Loucy (cell line): Measurements from ENCODE around the gene CTSH.

ENCODE experiments used
- H2AFZ ChIP-seq: fragments of 200-600 bp; sonication (generic); 2 replicates; pipeline ENCODE4 v1.6.0; 2016; ENCODE audit warnings: antibody characterized with exemption, mild to moderate bottlenecking, low read length, moderate library complexity
- H3F3A ChIP-seq: fragments of 200-600 bp; 2 replicates; pipeline ENCODE4 v1.6.0; 2016; ENCODE audit warnings: antibody characterized with exemption, low read depth, mild to moderate bottlenecking
- H3K27me3 ChIP-seq: fragments of 200-600 bp; sonication (generic); 2 replicates; pipeline ENCODE4 v1.6.1; 2014; ENCODE audit warnings: low read length, mild to moderate bottlenecking; ENCODE audit not compliant: insufficient read depth, poor library complexity, severe bottlenecking
- H3K36me3 ChIP-seq: fragments of 200-600 bp; sonication (generic); 2 replicates; pipeline ENCODE4 v1.6.1; 2016; ENCODE audit warnings: low read length; ENCODE audit not compliant: insufficient read depth
- H3K4me1 ChIP-seq: fragments of 200-600 bp; sonication (generic); 2 replicates; pipeline ENCODE4 v1.5.1; 2014; ENCODE audit warnings: low read length, mild to moderate bottlenecking; ENCODE audit not compliant: insufficient read depth, poor library complexity, severe bottlenecking
- H3K4me2 ChIP-seq: fragments of 200-600 bp; sonication (generic); 2 replicates; pipeline ENCODE4 v1.6.0; 2014; ENCODE audit warnings: antibody characterized with exemption, low read length, low read depth, mild to moderate bottlenecking; ENCODE audit not compliant: poor library complexity, severe bottlenecking
- H3K4me3 ChIP-seq: fragments of 200-600 bp; sonication (generic); 2 replicates; pipeline ENCODE4 v1.5.1; 2014; ENCODE audit warnings: low read length, mild to moderate bottlenecking, mixed read lengths; ENCODE audit not compliant: poor library complexity, severe bottlenecking
- H3K79me2 ChIP-seq: fragments of 200-600 bp; sonication (generic); 2 replicates; pipeline ENCODE4 v1.6.1; 2014; ENCODE audit warnings: low read length; ENCODE audit not compliant: insufficient read depth
- H3K9ac ChIP-seq: fragments of 200-600 bp; sonication (generic); 2 replicates; pipeline ENCODE4 v1.6.0; 2014; ENCODE audit warnings: mild to moderate bottlenecking, low read depth, low read length, moderate library complexity; ENCODE audit not compliant: poor library complexity, severe bottlenecking
- H3K9me2 ChIP-seq: fragments of 200-600 bp; sonication (generic); replicated peaks from 2 replicates; pipeline ENCODE4 v1.6.1; 2016; ENCODE audit warnings: low read depth, low read length, mixed read lengths
- H3K9me3 ChIP-seq: fragments of 200-600 bp; sonication (generic); 2 replicates; pipeline ENCODE4 v1.6.1; 2014; ENCODE audit warnings: mild to moderate bottlenecking, antibody characterized with exemption, low read length, low read depth; ENCODE audit not compliant: insufficient read depth
- H4K20me1 ChIP-seq: fragments of 200-600 bp; sonication (generic); 2 replicates; pipeline ENCODE4 v1.6.0; 2014; ENCODE audit warnings: antibody characterized with exemption, low read length, mild to moderate bottlenecking; ENCODE audit not compliant: insufficient read depth, poor library complexity, severe bottlenecking
- CTCF ChIP-seq: fragments of 200-600 bp; sonication (generic); conservative IDR thresholded peaks from 2 replicates; pipeline ENCODE4 v1.5.1; 2014; ENCODE audit warnings: mild to moderate bottlenecking, antibody characterized with exemption, low read length
- EZH2phosphoT487 ChIP-seq: fragments of 200-600 bp; IDR thresholded peaks from 2 replicates; pipeline ENCODE4 v1.6.1; 2018; ENCODE audit warnings: antibody characterized with exemption, mild to moderate bottlenecking, moderate library complexity, borderline replicate concordance

CTSH gene

GRCh38 chr15:78990278-78990677 lies 45.4 kb upstream of the CTSH start:
- no peak for TF ChIP-seq EZH2phosphoT487
- TF ChIP-seq CTCF: no peak
- no peak overlapping the region for H3K4me2 ChIP-seq
- no peaks in the 10 kb centered on the region for H3K4me1 ChIP-seq
- no peak overlapping the region for H3K4me3 ChIP-seq
- H3K27me3 ChIP-seq: no peaks in the 10 kb centered on the region
- H3K9me2 ChIP-seq: no peaks in the 10 kb centered on the region
- no peaks in the 10 kb centered on the region for H4K20me1 ChIP-seq
- no peaks in the 10 kb centered on the region for H3K9me3 ChIP-seq
- H2AFZ ChIP-seq: no peak overlapping the region
- no peaks in the 10 kb centered on the region for H3K36me3 ChIP-seq
- H3K79me2 ChIP-seq: no peaks in the 10 kb centered on the region
- no peaks in the 10 kb centered on the region for H3F3A ChIP-seq
- H3K9ac ChIP-seq: no peak overlapping the region

GRCh38 chr15:78989701-78990240 lies 44.9 kb upstream of the CTSH start:
- Histone ChIP-seq H3F3A (no peaks in the 10 kb centered on the region), H2AFZ (no peak overlapping the region), H3K4me2 (no peak overlapping the region), H4K20me1 (no peaks in the 10 kb centered on the region), H3K4me3 (no peak overlapping the region), H3K79me2 (no peaks in the 10 kb centered on the region), H3K9me3 (no peaks in the 10 kb centered on the region), H3K9ac (no peak overlapping the region), H3K4me1 (no peaks in the 10 kb centered on the region), H3K27me3 (no peaks in the 10 kb centered on the region), H3K36me3 (no peaks in the 10 kb centered on the region), H3K9me2 (no peaks in the 10 kb centered on the region)
- TF ChIP-seq EZH2phosphoT487: no peak
- no peak for TF ChIP-seq CTCF

- TF ChIP-seq CTCF: no peak
- no peak for TF ChIP-seq EZH2phosphoT487
- Histone ChIP-seq H3K4me3 (no peak overlapping the region), H3K9me2 (no peaks in the 10 kb centered on the region), H2AFZ (no peak overlapping the region), H3K27me3 (no peaks in the 10 kb centered on the region), H3K9ac (no peak overlapping the region), H3F3A (no peaks in the 10 kb centered on the region), H4K20me1 (no peaks in the 10 kb centered on the region), H3K79me2 (no peaks in the 10 kb centered on the region), H3K4me2 (no peak overlapping the region), H3K9me3 (no peaks in the 10 kb centered on the region), H3K4me1 (no peaks in the 10 kb centered on the region), H3K36me3 (no peaks in the 10 kb centered on the region)
Measured at GRCh38 chr15:78988361-78988911, 43.6 kb upstream of the CTSH start.
